HG03095 (cell line): ENCODE measurements around the gene IFT122.
"Not testable (repeated sequence)": the region's sequence is repeated elsewhere in the genome, so short reads cannot be mapped to it uniquely, and the experiment has no call there.

Experiments used
- ATAC-seq: cut with Tn5 transposase; IDR thresholded peaks from one replicate; pipeline ENCODE4 v1.9.1; 2021; ENCODE audit warnings: moderate library complexity; ENCODE audit not compliant: unreplicated experiment

Gene IFT122, protein sequence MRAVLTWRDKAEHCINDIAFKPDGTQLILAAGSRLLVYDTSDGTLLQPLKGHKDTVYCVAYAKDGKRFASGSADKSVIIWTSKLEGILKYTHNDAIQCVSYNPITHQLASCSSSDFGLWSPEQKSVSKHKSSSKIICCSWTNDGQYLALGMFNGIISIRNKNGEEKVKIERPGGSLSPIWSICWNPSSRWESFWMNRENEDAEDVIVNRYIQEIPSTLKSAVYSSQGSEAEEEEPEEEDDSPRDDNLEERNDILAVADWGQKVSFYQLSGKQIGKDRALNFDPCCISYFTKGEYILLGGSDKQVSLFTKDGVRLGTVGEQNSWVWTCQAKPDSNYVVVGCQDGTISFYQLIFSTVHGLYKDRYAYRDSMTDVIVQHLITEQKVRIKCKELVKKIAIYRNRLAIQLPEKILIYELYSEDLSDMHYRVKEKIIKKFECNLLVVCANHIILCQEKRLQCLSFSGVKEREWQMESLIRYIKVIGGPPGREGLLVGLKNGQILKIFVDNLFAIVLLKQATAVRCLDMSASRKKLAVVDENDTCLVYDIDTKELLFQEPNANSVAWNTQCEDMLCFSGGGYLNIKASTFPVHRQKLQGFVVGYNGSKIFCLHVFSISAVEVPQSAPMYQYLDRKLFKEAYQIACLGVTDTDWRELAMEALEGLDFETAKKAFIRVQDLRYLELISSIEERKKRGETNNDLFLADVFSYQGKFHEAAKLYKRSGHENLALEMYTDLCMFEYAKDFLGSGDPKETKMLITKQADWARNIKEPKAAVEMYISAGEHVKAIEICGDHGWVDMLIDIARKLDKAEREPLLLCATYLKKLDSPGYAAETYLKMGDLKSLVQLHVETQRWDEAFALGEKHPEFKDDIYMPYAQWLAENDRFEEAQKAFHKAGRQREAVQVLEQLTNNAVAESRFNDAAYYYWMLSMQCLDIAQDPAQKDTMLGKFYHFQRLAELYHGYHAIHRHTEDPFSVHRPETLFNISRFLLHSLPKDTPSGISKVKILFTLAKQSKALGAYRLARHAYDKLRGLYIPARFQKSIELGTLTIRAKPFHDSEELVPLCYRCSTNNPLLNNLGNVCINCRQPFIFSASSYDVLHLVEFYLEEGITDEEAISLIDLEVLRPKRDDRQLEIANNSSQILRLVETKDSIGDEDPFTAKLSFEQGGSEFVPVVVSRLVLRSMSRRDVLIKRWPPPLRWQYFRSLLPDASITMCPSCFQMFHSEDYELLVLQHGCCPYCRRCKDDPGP

DNA sequence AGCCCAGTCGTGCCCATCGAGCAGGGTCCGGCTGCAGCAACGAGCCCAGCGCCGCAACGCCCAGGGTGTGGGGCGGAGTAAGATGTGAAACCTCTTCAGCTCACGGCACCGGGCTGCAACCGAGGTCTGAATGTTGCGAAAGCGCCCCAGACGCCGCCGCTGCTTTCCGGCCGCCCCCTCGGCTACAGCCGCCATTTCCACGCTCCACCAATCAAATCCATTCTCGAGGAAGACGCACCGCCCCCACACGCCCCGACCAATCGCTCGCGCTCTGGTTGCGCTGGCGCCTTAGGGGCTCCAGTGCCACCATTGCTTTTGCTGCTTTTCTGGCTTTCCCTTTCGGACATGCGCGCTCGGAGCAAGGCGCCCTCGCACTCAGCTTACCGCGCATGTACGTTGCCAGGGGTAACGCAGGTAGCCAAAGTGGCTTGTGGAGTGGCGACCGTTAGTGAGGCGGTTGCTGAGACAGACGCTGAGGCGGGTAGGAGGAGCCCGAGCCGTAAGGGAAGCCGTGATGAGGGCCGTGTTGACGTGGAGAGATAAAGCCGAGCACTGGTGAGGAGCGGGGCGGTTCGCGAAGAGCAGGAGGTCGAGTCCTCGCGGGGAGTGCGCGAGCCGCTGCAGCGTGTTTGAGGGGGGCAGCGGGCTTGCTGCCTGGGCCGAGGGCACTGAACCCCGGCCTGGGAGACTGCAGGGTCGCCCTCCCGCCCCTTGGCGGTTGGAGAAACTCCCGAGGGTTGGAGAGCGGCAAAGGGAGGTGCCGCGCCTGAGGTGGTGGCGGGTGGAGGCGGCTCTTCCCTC lies at the start of gene IFT122, which contains the start of gene MBD4:
IFT122 (plus strand) TSS at position 408 of the 801 bp plus-strand sequence; CDS start at position 515, 107 bp downstream.
MBD4 (minus strand) TSS at position 132 of the 801 bp plus-strand sequence; CDS start at position 17, 115 bp downstream.
- peak; percentile 82 for ATAC-seq

DNA sequence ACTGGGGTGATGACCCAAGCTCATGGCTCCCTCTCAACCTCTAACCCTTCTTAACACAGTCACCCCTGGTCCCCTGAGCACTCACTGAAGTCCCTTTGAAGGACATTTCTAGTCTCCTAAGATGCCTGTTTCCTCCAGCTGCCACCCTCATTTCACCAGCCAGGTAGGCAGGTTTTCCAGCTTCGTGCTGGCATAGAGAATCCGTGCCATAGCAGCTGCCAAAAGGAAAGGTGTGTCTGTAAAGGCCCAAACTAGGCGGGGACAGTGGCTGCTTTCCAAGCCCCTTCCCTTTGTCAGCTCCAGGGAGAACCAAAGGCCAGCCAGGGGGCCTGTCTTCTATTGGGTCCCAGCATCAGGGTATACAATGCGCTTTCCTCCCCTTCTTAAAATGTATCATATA lies 48.4 kb upstream of the IFT122 start:
- ATAC-seq, result not testable (repeated sequence)

DNA sequence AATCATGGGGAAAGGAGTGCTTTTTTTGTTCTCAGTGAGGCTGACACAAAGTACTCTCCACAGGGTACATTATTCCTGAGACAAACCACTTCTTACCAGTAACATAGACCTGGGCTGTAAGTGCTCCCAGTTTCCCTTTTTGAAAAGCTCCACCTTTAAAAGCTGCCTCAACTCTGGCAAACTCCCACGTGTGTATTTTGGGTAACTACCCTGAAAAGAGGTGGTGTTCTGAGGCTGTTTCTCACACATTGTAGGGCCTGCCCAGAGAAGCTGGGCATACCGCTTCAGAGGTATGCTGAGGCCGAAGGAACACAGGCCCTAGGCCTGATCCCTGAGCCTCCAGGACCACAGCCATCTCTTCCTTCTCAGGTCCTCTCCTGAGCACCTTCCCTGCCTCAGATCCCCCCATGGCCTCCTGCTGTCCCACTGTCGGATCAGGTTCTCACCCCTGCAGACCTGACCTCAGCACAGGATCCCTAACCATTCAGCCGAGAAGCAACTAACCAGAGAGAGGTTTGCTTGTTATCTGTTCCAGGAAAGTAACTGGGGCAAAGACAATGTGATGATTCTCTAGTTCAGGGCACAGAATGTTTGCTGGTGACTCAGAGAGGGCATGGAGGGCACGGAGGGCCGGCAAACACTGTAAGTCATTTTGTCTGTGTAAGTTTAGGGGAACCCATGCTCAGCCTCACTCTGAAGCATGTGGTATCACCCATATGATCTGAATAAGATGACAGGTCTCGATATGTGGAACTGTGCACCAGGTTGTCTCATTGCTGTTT lies 47.7 kb upstream of the IFT122 start:
- not testable (repeated sequence) for ATAC-seq

DNA sequence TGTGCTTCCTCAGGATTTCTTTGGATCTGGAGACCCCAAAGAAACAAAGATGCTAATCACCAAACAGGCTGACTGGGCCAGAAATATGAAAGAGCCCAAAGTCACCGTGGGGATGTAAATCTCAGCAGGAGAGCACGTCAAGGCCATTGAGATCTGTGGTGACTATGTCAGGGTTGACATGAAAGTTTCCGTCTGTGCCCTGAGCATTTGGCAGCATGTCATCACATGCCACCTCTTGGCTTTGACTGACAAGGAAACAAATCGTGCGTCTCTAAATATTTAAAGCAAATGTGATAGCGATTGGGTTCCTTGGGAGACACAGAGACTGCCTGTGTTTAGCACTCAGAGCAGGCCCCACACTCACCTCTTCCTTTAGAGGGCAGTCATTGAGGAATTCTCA lies 46.8 kb upstream of the IFT122 start:
- ATAC-seq, result no peak

GRCh38 chr3:129393760-129394564 lies 46.1 kb upstream of the IFT122 start:
- ATAC-seq, result not testable (repeated sequence)

DNA sequence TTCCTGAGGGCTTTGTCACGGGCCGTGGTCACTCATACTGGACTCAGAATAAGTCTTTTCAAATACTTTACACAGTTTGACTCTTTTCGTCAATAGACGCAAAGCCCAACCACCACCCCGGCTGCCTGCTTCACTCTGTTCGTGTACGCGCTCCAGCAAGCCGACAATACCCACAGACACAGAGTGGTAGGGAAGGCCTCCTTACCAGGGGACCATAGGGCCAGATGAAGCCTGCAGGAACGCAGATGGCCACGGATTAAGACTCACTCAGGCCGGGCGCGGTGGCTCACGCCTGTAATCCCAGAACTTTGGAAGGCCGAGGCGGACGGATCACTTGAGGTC lies 41.2 kb upstream of the IFT122 start:
- ATAC-seq, result no peak

DNA sequence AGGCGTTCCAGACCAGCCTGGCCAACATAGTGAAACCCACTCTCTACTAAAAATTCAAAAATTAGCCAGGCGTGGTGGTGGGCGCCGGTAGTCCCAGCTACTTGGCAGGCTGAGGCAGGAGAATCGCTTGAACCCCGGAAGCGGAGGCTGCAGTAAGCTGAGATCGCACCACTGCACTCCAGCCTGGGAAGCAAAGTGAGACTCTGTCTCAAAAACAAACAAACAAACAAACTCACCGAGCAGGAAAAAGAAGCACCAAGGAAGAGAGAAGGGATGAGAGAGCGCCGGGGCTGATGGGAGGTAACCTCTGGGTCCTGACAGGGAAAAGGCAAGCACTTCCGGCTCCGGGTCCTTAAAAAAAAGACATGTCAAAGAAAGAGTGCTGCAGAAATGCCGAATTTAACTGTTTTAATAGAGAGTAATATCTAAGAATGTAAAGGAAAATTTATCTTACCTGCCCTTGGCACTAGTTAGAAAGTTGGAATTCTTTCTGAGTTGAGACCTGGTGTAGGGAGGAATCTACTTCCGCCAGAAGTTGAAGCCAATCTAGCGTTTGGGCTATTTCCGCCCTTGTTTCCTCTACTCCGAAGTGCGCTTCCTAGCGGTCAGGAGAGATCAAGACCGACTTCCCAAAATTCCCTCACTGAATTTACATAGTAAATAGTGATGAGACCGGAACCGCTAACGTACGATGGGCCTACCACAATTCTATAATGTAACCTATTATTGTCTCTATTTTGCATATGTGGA lies 40.7 kb upstream of the IFT122 start:
- ATAC-seq, result peak; percentile 67

DNA sequence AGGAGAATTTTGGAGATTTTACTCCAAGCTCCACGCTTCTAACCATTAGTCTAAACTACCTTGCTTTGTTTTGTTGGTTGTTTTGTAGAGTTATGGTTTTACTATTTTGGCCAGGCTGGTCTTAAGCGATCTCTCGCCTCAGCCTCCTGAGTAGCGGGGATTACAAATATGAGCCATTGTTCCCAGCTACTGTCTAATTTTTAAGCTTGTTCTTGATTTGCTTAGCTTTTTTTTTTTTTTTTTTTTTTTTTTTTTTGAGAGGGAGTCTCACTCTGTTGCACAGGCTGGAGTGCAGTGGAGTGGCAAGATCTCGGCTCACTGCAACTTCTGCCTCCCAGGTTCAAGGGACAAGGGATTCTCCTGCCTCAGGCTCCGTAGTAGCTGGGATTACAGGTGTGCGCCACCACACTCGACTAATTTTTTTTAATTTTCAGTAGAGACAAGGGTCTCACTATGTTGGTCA lies 40.1 kb upstream of the IFT122 start:
- ATAC-seq, result no peak

- no peak for ATAC-seq
These were observed 37.8 kb upstream of the IFT122 start for GRCh38 chr3:129402210-129402609.

- no peak for ATAC-seq
These were observed 37.4 kb upstream of the IFT122 start for GRCh38 chr3:129402616-129403015.

DNA sequence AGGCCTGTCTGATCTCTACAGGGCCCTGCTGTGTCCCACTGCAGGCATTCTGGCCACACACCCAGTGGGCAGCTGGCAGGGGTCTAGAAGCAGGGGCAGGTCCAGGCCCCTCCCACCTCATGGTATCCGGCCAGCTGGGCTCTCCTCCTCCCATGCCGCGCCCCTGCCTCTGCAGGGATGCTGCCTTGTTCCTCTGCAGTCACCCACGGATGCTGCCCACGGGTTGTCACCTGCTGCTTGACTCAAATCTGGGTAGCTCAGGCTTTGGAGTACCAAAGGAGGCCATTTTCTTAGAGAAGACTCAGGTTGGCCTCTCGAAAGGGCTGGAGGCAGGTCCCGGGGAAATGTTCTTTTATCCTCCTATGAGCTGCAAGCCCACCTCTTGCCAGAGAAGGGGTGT lies 36.6 kb upstream of the IFT122 start:
- no peak for ATAC-seq

DNA sequence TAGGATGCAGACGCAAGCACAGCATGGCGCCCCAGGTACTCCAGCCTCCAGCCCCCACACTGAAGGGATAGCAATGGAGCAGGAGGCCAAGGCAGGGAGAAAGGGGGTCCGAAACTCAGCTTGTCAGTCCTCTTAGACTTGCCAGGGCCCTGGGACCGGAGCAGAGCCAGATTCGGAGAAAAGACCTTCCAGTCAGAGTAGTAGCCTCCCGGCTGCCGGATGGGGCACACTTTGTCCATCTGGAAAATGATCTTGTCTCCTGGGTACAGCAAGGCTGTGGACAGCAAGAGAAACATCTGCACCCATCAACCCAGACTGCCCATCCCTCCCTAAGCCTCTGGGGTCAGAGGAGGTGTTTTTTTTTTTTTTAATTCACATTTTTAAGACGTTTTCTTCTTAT lies 35.9 kb upstream of the IFT122 start:
- no peak for ATAC-seq

GRCh38 chr3:129404610-129405009 lies 35.4 kb upstream of the IFT122 start:
- peak; percentile 48 for ATAC-seq

- ATAC-seq, result no peak
These were observed 30.5 kb upstream of the IFT122 start for GRCh38 chr3:129409541-129409940.

GRCh38 chr3:129410971-129411370 lies 29.1 kb upstream of the IFT122 start:
- no peak for ATAC-seq

DNA sequence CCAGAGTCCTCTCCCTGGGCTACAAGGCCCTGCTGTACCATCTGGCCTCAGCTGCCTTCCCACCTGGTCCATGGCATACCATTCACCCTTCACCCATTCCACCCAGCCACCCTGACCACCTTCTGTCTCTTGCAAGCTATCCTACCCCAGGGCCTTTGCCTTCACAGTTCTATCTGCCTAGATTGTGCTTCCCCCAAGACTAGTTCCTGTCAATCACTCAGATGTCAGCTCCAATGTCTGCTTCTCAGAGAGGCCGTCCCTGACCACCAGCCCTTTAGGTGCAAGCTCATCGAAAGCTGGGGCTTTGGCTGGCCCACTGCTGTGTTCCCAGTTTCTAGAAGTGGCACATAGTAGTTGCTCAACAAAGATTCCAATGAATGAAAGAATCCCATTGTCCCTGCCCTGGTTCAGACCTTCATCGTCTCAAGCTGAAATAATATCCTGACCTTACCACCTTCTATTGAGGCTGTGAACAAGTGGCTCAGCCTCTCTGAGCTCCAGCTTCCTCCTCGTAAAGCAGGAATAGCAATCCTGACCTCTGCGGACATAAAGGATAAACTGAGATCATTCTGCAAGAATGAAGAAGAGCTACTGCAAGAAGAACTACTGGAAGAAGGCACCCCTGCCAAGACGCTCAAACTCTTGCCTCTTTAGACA lies 27.4 kb upstream of the IFT122 start:
- no peak for ATAC-seq

DNA sequence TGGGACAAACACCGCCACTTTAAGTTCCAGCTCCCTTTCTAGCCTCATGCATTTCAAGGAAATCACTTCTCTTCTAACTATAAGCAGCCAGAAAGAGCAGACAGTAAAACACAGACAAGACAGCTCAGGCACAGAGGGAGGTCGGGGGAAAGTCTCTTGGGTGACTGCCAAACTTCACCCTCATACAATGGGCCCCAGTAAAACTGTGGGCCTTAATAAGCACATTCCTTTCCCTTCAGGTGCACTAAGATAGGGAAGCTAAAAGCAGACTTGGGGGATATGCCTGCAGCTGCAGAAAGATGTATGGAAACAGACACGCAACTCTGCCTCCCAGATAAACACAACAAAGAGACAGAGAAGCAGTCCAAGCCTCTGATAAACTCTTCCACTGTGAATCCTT lies 26.8 kb upstream of the IFT122 start:
- ATAC-seq, result not testable (repeated sequence)
